Nephron (organoid): Measurements from ENCODE around the gene GDF2.

Experiments
- H3K27ac Mint-ChIP-seq, 3 experiments: 2 replicates each; pipeline ENCODE4 v1.8.0; 2020; ENCODE audit warnings: mixed read lengths in 3 of 3, mild to moderate bottlenecking in 2 of 3, moderate library complexity in 1 of 3
- H3K27me3 Mint-ChIP-seq: 2 replicates; pipeline ENCODE4 v1.8.0; 2021; ENCODE audit warnings: low read depth, mild to moderate bottlenecking, moderate library complexity, mixed read lengths
- H3K36me3 Mint-ChIP-seq: 2 replicates; pipeline ENCODE4 v1.8.0; 2020; ENCODE audit warnings: low read depth, mixed read lengths
- H3K4me1 Mint-ChIP-seq: 2 replicates; pipeline ENCODE4 v1.8.0; 2020; ENCODE audit warnings: mixed read lengths
- H3K4me3 Mint-ChIP-seq, 3 experiments: 2 replicates each; pipeline ENCODE4 v1.8.0; 2020; ENCODE audit warnings: mild to moderate bottlenecking in 3 of 3, mixed read lengths in 3 of 3, moderate library complexity in 2 of 3
- H3K9me3 Mint-ChIP-seq: 2 replicates; pipeline ENCODE4 v1.8.0; 2020; ENCODE audit warnings: mixed read lengths
- TF ChIP-seq, protein P1 (sequence below), 3 experiments: fragments of 200-600 bp; sonication (generic); IDR thresholded peaks; one replicate each; pipeline ENCODE4 v1.5.0; 2021; ENCODE audit warnings: antibody characterized with exemption in 3 of 3; ENCODE audit not compliant: unreplicated experiment in 3 of 3

GDF2 gene

DNA sequence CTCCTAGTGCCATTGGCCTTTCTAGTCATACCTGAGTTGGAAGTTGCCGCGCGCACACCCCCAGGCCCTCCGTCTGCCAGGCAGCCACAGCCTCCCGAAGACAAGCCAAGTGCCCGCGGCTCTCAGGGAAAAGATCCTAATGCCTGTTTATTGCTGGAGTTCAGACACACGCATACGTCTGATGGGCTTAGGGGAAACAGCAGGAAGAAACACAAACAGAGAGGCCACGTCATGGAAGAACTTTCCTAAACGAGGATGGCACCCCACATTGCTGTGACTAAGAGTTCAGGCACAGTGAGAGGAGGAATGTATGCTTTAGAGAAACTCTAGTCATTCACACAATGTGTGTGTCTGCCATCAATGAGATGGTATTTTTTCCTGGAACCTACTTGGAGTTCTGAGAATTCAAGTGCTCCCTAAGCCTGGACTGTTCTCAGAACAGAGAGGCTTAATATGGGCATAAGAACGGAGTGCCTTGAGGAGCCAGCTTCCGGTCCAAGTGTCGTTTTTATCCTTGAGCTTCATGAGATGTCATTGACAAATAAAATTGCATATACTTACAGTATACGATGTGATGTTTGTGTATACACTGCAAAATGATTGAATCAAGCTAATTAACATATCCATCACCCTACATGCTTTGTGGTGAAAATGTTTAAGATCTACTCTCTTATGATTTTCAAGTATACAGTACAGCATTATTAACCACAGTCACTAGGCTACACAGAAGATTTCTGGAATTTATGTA lies 14.3 kb downstream of the GDF2 start:
- no peak overlapping the region for H3K4me3 Mint-ChIP-seq
- no peak overlapping the region for H3K27ac Mint-ChIP-seq
- TF ChIP-seq, protein P1, sequence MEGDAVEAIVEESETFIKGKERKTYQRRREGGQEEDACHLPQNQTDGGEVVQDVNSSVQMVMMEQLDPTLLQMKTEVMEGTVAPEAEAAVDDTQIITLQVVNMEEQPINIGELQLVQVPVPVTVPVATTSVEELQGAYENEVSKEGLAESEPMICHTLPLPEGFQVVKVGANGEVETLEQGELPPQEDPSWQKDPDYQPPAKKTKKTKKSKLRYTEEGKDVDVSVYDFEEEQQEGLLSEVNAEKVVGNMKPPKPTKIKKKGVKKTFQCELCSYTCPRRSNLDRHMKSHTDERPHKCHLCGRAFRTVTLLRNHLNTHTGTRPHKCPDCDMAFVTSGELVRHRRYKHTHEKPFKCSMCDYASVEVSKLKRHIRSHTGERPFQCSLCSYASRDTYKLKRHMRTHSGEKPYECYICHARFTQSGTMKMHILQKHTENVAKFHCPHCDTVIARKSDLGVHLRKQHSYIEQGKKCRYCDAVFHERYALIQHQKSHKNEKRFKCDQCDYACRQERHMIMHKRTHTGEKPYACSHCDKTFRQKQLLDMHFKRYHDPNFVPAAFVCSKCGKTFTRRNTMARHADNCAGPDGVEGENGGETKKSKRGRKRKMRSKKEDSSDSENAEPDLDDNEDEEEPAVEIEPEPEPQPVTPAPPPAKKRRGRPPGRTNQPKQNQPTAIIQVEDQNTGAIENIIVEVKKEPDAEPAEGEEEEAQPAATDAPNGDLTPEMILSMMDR (IDR thresholded peaks at IDR 0.05; ENCODE audit: unreplicated experiment in 3 of 3) = no peak
- no peaks in the 10 kb centered on the region for H3K9me3 Mint-ChIP-seq
- no peaks in the 10 kb centered on the region for H3K4me1 Mint-ChIP-seq
- H3K36me3 Mint-ChIP-seq = no peaks in the 10 kb centered on the region
- peaks cover 24% of the 10 kb centered on the region for H3K27me3 Mint-ChIP-seq

DNA sequence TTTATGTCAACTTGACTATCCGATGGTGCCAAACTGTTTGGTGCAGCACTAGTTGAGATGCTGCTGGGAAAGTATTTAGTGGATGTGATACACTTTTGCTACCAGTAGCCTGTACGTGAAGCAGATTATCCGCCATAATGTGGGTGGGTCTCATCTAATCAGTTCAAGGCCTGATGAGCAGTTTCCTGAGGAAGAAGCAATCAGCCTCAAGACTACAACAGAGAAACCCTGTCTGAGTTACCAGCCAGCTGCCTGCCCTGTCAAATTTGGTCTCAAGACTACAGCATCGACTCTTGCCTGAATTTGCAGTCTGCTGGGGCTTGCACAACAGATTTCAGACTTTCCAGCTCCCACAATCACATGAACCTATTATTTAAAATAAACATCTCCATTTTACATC lies 15.1 kb downstream of the GDF2 start:
- H3K27me3 Mint-ChIP-seq = peaks cover 20% of the 10 kb centered on the region
- no peaks in the 10 kb centered on the region for H3K4me1 Mint-ChIP-seq
- TF ChIP-seq, protein P1 (IDR thresholded peaks at IDR 0.05; ENCODE audit: unreplicated experiment in 3 of 3) = no peak
- H3K36me3 Mint-ChIP-seq = no peaks in the 10 kb centered on the region
- no peak overlapping the region for H3K4me3 Mint-ChIP-seq
- H3K9me3 Mint-ChIP-seq = no peaks in the 10 kb centered on the region
- no peak overlapping the region for H3K27ac Mint-ChIP-seq

DNA sequence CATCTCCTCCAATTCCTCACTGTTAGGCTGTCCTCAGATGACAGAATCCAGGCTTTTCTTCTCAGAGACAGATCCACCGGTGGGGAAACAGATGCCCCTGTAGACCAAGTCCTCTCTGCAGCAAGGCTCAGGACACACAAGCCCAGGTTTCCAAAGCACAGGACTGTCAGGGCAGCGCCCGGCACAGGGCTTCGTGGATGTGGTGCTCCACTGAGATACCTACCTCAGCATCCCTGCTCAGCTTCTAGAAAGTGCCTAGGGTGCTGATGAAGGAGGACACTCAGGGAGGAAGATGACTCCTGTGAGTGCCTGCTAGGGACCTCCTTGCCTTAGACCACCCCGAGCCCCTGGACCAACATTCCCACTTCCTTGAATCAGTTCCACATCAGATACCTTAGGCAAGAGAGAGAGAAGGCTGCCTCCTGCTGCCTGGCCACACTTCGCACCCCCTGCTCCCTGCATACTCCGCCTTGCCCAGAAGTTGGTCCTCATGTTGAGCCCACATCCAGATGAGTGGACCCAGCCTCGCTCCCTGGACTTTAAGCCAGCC lies 17.0 kb downstream of the GDF2 start:
- H3K9me3 Mint-ChIP-seq = no peaks in the 10 kb centered on the region
- H3K27ac Mint-ChIP-seq = no peak overlapping the region
- no peaks in the 10 kb centered on the region for H3K4me1 Mint-ChIP-seq
- H3K4me3 Mint-ChIP-seq = no peak overlapping the region
- H3K36me3 Mint-ChIP-seq = no peaks in the 10 kb centered on the region
- peaks cover 18% of the 10 kb centered on the region for H3K27me3 Mint-ChIP-seq
- TF ChIP-seq, protein P1 (IDR thresholded peaks at IDR 0.05; ENCODE audit: unreplicated experiment in 3 of 3) = no peak

DNA sequence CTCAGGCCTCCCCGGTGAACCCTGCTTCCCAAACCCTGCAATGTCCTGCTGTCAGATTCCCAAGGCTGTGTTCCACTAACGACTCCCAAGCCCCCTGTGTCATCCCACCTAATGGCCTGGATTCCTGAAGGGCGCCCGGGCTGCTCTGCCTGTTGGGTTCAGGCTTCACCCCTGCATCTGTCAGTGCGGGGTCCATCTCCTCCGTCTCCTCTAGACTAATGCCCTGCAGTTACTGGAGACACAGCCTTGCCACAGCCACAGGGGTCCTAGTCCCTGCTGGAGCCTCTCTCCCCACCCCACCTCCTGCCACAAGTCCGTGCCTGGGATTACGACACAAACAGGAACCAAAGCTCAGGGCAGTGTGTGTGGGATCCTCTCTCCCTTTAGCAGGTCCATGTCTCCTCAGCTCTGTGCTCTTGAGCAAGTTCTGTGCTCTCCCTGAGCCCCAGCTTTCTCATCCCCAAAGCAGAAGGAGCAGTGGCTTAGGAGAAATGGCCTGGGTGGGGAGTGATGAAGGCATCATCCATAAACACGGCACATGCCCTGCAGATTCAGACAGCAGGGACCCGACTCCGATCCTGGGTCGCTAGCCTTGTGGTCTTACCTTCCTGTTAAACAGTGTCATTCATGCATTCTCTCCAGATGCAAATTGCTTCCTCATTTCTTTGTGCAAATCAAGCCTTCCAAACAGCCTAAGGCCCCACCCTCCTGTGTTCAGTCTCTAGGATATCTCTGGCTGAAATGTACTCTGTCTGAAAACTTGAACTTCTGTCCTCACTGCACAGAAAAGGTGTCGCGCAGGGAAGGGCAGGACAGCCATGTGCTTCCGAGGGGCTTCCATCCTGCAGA lies 17.7 kb downstream of the GDF2 start:
- TF ChIP-seq, protein P1 (IDR thresholded peaks at IDR 0.05; ENCODE audit: unreplicated experiment in 3 of 3) = no peak
- H3K4me3 Mint-ChIP-seq = no peak overlapping the region
- H3K27me3 Mint-ChIP-seq = peaks cover 12% of the 10 kb centered on the region
- H3K36me3 Mint-ChIP-seq = no peaks in the 10 kb centered on the region
- H3K4me1 Mint-ChIP-seq = no peaks in the 10 kb centered on the region
- no peaks in the 10 kb centered on the region for H3K9me3 Mint-ChIP-seq
- H3K27ac Mint-ChIP-seq = no peak overlapping the region

DNA sequence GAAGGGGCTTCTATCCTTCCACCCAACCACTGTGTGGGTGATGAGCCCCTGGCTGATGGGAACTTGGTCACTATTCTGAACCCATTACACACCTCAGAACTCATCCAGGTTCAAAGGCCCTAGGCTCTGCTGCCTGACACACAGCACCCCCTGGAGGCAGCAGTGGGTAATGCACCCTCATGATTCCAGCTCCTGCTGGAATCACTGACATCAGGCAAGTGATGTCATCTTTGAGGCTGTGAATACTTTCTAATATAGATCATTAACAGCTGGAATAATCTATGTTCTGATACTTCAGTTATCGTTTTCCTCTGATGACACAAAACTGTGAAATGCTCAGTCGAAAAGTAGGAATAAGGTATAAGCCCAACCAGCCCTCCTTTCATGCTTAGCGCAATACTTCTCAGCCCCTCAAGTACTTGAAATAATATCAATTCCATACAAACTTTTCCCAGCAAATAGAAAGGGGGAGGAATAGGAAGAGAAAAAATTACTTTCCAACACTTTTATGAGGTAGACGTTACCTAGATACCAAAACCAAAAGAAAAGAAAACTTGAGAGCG lies 18.4 kb downstream of the GDF2 start:
- no peak overlapping the region for H3K27ac Mint-ChIP-seq
- no peaks in the 10 kb centered on the region for H3K9me3 Mint-ChIP-seq
- H3K36me3 Mint-ChIP-seq = no peaks in the 10 kb centered on the region
- TF ChIP-seq, protein P1 (IDR thresholded peaks at IDR 0.05; ENCODE audit: unreplicated experiment in 3 of 3) = peak; percentile 87 to 95 (median 91)
- peaks cover 12% of the 10 kb centered on the region for H3K27me3 Mint-ChIP-seq
- H3K4me1 Mint-ChIP-seq = no peaks in the 10 kb centered on the region
- H3K4me3 Mint-ChIP-seq = no peak overlapping the region
